Suprapubic skin (tissue), 3 donors: ENCODE measurements around the gene B3GNT8.

Source experiments
- EP300 ChIP-seq: sonication (generic); formaldehyde crosslinking; IDR thresholded peaks from one replicate; pipeline ENCODE4 v1.6.1; 2017; ENCODE audit warnings: antibody characterized with exemption
- POLR2A ChIP-seq, 2 donors: fragments of 450-650 bp; IDR thresholded peaks; one replicate each; pipeline ENCODE4 v1.6.1; 2017; ENCODE audit warnings: antibody characterized with exemption in 2 of 2, mild to moderate bottlenecking in 2 of 2, moderate library complexity in 2 of 2
- TF ChIP-seq, protein P1 (sequence below), 2 donors: fragments of 200-600 bp in 1 of 2; fragments of 450-650 bp in 1 of 2; sonication (generic) in 1 of 2; IDR thresholded peaks; one replicate each; pipeline ENCODE4 v1.5.1; 2016 to 2019; ENCODE audit warnings: antibody characterized with exemption in 2 of 2, mild to moderate bottlenecking in 1 of 2, moderate library complexity in 1 of 2

DNA sequence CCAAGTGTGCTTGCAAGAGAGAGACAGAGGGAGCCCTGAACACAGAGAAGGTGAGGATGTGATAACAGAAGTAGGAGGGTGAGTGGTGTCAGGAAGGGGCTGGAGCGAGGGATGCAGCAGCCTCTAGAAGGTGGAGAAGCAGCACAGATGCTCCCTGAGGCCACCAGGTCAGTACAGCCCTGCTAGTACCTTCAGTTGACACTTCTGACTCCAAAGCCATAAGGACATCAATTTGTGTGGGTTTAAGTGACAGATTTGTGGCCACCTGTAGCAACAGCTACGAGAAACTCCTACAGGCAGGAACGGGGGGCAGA, 22.6 kb upstream of the B3GNT8 start:
- TF ChIP-seq, protein P1, sequence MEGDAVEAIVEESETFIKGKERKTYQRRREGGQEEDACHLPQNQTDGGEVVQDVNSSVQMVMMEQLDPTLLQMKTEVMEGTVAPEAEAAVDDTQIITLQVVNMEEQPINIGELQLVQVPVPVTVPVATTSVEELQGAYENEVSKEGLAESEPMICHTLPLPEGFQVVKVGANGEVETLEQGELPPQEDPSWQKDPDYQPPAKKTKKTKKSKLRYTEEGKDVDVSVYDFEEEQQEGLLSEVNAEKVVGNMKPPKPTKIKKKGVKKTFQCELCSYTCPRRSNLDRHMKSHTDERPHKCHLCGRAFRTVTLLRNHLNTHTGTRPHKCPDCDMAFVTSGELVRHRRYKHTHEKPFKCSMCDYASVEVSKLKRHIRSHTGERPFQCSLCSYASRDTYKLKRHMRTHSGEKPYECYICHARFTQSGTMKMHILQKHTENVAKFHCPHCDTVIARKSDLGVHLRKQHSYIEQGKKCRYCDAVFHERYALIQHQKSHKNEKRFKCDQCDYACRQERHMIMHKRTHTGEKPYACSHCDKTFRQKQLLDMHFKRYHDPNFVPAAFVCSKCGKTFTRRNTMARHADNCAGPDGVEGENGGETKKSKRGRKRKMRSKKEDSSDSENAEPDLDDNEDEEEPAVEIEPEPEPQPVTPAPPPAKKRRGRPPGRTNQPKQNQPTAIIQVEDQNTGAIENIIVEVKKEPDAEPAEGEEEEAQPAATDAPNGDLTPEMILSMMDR (IDR thresholded peaks at IDR 0.05), result no peak
- TF ChIP-seq POLR2A (IDR thresholded peaks at IDR 0.05), result no peak
- TF ChIP-seq EP300, result no peak
